Ishikawa (cell line): ENCODE data around the gene TC2N.

Experiments
- EP300 ChIP-seq: IDR thresholded peaks from 2 replicates; pipeline ENCODE4 v1.6.1; 2012; ENCODE audit warnings: borderline replicate concordance
- RAD21 ChIP-seq: IDR thresholded peaks from 2 replicates; pipeline ENCODE4 v1.6.1; 2012; ENCODE audit warnings: low read depth

DNA sequence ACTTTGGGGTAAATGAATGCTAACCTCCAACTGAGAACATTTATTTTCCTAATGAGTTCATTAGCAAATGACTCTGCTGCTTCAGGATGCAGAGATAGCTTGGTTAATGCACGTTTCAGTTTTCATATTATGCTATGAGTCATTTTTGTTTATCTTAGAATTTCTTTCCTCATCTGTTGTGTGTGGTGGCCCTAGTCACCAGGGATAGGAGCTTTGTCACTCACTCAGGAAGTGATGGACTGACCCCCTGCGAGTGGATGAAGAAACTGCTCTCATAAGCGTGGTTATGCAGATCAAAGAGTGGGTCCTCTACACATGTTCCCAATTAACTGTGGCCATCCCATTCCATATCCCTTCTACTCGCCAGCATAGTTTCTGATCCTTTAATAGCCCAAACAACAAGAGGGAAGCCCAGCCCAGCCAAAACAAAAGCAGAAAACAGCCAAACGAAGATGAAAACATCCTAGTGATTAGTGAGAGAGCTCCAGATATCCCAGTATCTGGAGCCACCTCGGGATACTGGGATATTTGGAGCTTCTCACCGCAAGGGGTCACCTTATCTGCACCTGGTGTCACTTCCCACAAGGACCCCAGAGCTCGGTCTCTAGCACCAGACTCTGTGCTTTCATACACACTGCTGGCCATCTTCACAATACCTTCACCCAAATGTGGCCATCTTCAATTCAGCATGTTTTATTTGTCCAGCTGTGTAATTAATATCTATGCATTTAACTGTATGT, 8.6 kb downstream of the TC2N start:
- TF ChIP-seq RAD21: no peak; the same call in 1 of the 2 replicates
- TF ChIP-seq EP300: no peak
